CD1c-positive myeloid dendritic cell (primary cell): ENCODE results near the gene ANGEL1.

Experiments
- DNase-seq: peaks from one replicate; pipeline ENCODE4 v3.0.0-alpha.2; 2016; ENCODE audit errors: extremely low spot score

ANGEL1 gene

DNA sequence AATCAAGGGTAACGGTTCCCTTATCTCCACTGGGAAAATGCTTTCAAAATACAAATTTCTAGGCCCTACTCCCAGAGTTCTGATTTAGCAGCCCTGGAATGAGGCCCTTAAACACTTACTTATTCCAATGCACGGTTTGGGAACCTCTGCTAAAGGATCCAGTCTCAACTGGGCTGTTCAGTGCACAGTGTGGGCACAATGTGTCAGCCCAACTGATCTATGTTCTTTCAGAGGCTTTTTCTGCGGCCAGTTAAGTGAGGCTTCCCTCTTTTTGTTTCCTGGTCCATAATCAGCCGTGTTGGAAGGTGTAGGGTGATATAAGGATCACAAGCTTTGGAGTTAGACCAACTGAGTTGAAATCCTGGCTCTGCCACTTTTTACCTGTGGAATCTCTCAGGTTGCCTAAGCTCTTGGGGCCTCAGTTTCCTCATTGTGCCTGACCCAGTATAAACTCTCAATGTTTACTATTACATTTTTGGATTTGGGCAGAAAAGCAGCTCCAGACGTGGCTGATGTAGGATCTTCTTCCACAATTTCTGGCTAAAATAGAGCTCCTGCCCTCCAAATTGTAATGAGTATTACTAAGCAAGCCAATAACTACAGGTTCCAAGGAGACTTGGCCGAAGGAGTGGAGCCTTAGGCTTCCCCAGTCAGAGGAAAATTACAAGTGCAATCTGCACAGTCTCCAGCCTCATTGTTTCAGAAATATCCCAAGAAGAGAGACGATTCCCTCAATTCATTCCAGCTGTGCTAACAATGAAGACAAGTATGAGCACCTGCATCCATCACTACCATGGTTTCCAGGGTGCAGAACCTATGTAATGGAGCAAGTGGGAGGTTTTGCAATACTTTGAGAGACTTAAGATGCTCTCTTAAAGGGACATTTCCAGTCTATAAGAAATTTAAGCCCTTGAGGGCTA, 2.3 kb upstream of the ANGEL1 start:
- DNase-seq: no peak

DNA sequence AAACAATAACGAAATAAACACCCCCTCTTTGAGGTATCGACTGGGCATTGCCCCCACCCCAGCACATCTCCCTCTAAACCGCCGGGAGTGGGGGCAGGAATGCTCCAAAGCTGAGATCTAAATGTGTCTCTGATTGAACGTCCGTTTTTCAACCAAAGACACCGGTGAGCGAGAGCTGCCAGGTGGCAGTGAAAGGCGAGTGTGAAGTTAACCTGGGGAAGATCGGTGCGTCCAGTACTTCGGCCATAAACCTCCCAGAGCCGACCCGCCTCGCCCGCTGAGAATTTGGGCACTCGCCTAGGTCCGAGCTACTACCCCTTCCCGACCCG, 625 bp downstream of the ANGEL1 start:
- DNase-seq: no peak

DNA sequence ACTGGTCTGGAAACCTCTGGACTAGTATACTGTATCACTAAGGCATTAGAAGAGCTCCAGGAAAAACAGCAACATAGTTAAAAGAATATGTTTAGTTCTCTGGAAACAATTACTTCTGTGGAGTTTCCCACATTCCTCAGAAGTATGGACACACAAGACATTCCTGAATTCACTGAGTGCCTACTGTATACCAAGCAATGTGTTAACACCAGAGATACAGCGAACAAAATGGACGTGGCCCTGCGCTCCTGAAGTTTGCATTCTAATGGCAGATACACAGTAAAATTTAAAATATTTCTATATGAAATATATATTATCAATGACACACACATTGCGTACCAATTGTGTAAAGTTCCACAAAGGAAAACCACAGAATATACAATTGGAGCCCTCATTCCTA, 1.1 kb downstream of the ANGEL1 start:
- no peak for DNase-seq

DNA sequence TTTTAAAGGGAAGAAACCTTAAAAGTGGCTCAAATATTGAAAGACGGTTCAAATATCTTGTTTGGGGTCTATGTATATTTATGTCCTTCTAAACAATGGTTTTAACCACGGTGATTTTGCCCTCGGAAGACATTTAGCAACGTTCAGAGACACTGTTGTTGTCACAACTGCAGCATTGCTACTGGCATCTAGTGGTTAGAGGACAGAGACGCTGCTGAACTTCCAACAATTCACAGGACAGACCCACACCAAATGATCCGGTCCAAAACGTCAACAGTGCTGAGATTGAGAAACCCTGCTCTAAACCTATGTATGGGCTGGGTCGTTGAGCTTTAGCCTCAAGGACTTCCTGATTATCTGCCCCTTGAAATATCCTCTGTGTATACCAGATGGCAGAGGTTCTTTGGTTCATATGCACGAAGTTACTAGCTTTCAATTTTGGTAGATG, 1.7 kb downstream of the ANGEL1 start:
- DNase-seq: peak; percentile 58

DNA sequence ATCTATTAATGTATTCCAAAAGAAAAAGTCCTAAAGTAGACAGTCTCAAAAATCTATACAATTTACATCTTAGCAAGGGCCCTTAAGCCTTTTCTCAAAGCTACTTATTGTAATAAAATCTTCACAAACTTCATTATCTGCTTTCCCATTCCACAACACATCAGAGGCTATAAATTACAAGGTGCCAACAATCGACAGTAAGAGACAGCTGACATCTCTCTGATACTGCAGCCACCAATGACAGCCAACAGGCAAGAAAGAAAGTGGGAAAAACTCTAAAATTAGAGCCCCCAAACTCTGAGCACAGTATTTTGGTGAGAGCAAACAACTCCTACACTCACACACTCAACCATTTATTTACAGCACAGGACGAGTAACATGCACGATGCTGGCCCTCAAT, 2.2 kb downstream of the ANGEL1 start:
- no peak for DNase-seq

DNA sequence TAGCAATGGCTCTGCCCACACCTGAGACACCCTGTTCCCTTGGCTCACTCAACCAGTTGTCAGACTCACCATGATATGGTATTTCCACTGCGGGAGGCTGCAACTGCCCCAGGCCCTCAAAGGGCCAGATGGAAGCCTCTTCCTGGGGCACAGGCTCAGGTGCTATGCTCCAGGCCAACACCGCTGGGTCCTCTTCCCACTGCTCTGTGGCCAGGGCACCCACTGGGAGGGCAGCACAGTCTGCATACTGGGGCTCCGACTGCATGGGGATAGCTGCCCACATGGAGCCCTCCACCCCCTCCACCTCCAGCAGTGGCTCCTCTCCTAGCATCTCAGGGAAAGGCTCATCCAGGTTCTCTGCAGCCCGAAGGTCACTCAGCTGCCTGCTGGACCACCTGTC, 3.7 kb downstream of the ANGEL1 start:
- no peak for DNase-seq

DNA sequence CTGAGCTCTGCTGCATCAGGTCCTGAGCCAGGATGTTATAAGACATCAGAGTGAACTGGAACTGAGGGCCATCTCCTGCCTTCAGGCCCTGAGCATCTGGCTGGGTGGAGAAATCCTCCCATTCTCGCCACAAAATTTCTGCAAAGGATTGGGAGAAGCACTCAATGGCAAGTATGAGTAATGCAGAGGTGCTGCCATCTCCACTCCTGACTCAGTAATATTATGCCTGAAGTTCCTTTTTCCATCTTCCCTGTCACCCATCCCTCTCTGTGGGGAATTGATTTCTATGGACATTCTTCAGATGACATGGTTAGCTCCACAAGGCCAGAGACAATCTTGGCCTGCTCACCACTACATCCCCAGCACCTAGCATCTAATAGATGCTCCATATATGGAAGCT, 4.7 kb downstream of the ANGEL1 start:
- DNase-seq: peak; percentile 23

DNA sequence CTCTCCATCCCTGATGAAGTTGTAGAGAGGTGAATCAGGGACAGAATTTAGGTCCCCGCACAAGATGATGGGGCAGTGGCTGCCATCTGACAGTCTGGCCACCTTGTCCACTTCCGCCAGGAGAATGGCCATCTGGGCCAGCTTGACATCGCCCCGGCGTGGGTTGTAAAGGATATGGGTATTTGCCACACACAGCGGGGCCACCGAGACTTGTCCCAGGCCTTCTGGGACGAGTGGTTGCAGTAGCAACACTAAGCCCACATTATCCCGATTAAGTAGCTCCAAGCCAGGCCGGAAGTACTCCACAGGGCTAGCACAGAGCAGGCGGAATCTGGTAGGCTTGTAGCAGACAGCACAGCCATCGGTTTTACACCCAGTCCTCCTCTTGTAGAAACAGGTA, 6.2 kb downstream of the ANGEL1 start:
- no peak for DNase-seq

DNA sequence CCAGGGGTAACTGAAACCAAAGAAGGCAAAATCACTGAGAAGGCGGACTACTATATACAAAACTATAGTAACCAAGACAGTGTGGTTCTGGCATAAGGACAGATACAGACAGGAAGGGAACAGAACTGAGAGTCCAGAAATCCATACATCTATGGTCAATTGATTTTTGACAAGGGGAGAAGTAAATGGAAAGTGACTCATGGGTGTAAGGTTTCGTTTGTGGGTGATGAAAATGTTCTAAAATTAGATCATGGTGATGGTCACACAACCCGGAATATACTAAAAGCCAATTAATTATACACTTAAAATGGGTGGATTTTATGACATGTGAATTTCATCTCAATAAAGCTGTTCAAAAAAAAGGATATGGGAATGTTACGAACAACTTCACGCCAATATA, 18.7 kb downstream of the ANGEL1 start:
- no peak for DNase-seq

DNA sequence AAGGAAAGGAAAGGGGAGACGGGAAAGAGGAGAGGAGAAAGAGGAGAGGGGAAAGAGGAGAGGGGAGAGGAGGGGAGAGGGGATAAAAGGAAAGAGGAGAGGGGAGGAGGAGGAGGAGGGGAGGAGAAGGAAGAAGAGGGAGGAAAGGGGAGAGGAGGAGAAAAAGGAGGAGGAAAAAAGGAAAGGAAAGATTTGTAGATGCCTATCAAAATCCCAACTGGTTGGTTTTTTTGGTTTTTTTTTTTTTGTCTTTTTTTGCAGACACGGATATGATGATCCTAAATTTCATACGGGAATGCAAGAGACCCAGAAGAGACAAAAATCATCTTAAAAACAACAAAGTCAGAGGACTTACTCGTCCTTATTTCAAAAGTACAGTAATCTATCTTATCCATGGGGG, 19.4 kb downstream of the ANGEL1 start:
- DNase-seq: no peak

DNA sequence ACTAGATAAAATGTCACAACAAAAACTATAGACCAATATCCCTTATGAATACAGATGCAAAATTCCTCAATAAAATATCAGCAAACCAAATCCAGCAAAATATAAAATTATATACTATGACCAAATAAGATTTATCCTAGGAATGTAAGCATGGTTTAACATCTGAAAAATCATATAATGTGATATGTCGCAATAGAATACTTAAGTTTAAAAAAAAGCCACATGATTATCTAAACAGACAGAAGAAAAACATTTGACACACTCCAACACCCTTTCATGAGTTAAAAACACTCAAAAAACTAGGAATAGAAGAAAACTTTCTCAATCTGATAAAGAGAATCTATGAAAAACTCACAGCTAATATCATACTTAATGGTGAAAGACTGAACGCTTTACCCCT, 20.3 kb downstream of the ANGEL1 start:
- DNase-seq: no peak

DNA sequence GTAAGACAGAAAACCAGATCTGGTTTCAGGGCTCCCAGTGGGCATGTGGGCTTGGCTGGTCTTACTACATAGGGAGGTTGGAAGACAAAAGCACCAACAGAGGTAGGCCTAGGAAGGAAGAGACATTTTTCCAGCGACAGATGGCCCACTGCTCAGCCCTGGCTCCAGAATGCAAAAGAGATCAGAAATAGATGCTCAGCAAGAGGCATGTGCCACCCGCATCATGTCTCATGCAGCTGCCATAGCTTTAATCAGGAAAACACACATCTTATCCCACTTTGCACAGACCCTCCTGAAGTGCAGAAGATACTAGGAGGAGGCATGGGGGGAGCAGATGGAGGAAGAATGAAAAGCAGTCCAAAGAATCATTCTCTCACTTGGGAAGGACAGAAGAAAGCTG, 26.1 kb downstream of the ANGEL1 start:
- DNase-seq: no peak

DNA sequence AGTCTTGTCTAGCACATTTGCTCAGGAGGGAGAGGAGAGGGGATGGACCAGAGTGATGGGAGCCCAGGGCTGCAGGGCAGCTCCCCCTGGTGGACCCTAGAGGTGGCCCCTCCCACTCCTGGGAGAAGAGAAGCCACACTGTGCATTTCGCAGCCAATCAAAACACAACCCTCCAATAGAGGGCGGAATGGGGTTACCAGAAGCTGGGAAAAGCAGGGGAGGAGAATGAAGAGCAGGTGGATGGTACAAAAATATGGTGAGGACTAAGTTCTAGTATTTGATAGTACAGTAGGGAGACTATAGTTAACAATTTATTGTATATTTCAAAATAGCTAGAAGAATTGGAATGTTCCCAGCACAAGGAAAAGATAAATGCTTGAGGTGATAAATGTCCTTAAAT, 27.8 kb downstream of the ANGEL1 start:
- peak; percentile 86 for DNase-seq

DNA sequence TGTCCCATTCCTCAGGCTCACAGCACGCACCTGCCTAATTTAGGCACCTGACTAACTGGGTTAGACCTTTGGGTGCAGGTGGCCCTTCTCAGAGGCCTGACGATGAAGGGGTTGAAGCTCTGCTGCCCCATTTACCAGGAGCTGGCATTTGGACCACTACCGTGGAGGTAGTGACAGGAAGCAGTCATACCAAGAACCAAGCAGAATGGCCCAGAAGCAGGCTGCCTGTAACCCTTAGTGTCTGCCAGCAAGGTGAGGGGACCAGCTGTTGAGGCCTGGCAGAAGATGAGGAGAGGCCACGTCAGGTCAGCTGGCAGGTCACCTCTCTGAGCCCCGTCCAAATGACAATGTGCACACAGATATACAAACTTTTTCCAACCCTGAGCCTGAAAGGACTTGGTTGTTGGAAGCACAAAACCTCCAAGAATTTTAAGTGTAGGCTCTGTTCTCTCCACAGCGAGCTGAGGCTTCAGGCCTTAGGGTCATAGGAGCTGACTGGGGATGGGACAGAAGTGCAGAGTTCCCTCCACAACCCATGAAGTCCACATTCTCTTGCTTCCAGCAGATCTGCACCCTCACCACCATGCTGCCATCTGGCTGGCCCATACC, 28.3 kb downstream of the ANGEL1 start:
- no peak for DNase-seq

DNA sequence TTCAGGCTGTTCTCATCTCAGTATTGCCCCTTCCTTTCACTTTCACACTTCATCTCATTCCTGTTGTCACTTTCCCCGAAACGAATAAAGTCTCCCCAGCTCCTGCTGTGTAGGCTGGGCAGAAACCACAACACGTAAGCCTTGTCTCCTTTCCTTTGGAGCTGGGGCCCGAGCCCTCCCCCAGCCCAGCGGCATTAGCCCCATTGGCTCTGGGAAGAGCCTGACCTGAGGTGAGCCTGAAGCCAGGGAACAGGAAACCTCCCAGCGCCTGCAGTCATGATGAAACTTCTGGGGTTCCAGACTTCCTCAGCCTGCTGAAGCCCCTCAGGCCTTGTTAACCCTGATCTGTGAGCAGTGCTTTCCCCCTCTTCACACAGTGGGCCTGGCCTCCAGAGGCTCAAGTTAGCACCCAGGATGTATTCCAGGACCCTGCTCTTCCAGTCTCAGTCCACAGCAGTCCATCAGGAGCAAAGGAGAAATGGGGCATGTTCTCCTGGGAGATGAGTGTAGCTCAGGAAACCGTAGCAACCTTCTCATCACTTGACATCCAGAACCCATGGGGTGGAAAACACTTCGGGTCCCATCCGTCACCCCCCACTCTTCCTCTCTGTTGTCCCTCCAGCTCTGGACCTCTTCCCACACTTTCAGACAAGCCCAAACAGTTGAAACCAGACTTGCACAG, 29.7 kb downstream of the ANGEL1 start:
- DNase-seq: peak; percentile 45

DNA sequence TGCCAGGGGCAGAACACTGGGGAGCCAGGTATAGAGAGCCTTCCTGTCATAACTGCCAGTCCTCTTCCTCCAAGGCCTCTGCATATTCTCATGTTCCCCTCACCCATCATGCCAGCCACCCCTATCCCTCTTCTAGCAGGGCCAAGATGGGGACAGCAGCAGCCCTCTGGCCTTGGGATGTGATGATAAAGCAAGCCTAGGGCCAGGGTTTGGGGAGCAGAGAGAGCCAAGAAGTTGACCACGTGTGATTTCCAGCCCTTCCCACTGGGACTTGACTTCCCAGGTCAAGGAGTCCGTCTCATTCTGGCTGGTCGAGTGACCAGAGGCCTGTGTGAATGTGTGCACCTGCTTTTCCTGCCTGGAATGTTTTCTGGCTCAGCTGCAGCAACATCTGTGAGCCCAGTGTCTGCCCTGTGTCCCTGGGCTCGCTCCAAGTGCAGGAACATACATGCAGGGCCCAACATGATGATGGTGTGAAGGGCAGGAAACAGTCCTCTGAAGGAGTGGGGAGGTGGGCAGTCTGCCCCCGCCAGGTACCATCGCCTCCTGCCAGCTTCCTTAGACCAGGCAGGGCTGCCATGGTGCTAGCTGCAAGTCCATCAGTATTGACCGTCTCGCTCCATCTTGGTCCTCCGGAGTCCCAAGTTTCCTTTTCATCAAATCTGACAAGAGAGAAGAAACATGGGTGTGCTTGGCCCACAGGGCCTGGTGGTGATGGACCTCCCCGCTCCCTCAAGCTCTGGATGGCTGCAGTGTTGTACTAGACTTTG, 30.4 kb downstream of the ANGEL1 start:
- no peak for DNase-seq

DNA sequence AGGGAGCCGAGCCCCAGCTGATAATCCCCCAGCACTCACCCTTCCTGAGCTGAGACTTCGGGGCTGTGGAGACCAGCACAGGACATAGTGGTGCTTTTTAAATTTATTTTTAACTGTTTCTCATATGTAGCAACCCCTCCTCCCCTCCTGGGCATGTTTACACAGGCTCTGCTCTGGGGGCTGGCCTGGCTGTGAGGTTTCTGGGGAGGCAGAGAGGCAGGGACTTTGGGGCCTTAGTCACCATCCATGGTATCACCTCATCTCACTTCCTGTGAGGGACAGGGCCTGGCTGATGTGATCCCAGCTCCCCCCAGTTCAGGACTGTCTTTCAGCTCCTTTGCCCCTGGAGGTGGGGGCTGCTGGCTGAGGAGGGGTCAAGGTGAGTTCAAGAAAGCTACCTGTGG, 31.0 kb downstream of the ANGEL1 start:
- no peak for DNase-seq

DNA sequence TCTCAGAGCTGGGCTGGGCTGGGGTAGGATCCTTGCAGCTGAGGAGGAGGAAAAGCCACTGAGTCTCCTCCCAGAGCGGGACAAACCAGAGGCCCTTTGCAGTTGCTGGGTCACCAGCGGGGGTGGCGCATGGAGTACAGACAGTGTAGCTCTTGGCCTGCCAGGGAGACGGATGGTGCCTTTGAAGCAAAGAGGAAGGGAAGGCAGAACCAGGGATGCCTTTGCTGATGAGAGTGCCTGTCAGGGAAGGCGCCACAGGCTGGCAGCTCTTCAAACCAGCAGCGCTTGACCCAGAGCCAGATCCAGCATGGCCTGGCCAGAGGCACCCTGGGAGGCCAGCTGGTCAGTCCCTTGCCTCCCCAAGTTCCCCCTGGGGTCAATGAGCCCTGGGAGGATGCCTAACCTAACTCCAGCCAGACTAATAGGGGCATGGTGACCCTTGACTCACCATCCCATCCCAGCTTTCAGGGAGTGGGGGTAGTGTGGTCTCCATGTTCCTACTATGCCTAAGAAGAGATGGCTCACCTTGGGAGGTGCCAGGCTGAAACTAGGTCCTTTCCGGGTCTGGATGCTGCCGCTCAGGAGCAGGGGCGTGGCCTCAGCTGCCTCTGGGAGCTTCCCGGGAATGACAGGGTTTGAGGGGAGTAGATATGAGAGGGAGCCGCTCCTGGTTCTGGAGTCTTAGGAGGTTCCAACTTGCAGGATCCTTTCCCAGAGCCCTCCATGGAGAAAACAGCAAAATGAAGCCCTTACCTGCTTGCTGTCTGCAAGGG, 31.6 kb downstream of the ANGEL1 start:
- no peak for DNase-seq

DNA sequence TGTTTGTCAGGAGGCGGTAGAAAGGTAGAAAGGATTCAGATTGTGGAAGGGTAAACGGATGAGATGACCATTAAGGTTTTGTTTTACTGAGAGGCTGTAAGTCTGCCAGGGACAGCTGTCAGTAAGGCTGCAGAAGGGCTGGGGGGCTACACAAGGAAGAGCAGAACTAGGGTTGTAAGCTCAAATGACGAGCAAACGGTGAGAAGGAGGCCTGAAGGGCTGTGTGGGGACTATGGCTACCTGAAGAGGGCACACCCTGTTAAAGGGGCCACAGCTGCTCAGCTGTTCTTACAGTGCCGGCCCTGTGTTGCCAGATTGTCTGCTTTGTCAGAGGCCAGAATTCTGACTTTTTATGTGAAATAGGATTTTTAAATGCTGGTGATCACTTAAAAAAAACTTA, 32.3 kb downstream of the ANGEL1 start:
- DNase-seq: no peak

DNA sequence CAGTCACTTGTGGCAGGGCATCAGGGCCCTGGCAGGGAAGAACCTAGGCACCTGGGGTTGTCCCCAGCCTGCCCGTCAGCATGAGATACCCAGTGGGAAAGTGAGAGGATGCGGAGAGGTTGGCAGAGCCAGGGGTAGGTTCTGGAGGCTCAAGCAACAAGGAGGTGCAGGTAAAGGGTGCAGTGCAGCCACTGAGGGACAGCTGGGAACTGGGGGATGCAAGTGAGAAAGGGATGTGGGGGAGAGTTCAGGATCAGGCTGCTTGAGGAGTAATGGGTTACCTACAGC, 32.7 kb downstream of the ANGEL1 start:
- DNase-seq: no peak

DNA sequence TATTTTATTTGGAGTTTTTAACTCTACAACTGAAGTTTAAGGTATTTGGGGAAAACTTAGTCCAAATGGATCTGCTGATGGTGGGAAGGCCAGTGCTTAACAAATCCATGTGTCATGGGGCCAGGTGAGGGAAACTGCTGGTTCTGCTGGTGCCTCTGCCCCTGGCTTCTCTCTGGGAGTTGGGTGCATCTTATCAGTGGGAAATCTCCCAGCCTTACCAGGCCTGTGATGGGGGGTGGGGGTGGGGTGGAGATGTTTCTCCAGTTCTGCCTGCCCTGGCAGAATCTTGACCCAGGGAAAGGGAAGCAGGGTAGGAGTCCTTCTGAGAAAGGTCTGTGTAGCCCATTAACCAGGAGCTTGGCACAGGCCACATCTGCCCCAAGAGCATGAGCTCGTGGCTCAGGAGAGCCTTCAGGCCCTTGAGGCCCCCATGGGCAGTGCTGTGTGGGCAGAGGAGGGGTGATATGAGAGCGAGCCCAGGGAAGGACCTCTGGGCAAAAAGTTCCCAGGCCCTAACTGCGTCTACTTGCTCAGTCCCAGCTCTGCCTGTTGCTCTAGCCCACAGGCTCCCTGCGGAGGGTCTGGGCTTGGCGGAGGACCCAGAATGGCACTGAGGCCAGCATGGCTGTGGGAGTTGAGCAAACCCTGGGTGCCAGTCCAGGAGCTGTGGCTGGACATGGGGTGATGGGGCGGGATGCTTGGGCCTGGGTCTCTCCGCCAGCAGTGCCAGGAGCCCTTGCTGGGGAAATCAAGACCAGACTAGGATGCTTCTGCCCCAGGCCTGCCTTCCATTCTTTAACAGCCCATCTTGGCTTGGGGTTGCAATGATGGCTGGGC, 33.2 kb downstream of the ANGEL1 start:
- DNase-seq: no peak
